ENCODE data around the gene EFCAB6.

DNA sequence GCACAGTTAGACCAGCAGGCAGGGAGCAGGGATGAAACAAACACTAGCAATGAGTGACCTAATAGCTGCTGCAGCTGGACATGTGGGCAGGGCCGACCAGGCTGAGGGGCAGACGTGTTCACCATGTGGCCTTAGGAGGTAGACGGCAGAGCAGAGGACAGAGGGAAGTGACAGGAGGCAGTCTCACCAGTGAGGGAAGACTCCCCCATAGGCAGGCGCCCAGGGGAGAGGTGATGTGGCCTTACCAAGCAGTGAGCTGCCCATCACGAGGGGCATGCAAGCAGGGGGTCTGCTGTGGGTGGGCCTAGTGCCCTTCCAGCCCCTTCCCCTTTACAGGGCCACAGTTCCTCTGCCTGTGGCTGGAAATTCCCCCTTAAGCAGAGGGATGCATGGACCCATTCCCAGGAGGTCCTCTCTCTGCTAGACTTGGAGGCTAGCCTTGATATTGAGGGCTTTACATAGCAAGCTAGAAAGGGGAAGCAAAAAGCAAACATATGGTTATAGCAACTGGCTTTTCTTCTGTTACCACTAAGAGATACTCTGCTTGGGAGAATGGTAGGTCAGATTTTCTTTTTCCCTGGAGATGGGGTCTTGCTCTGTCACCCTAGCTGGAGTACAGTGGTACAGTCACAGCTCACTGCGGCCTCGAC lies 332.7 kb downstream of the EFCAB6 start:
- TF ChIP-seq SIN3A (IDR thresholded peaks at IDR 0.05; ENCODE audit: low read depth), result no peak
- TF ChIP-seq EGR1 (IDR thresholded peaks at IDR 0.05; ENCODE audit: low read depth), result no peak
- TF ChIP-seq SP1 (IDR thresholded peaks at IDR 0.05; ENCODE audit: low read depth), result no peak
- no peak for TF ChIP-seq POLR2AphosphoS5 (IDR thresholded peaks at IDR 0.05; ENCODE audit: low read depth, low read length)
- TF ChIP-seq EZH2 (IDR thresholded peaks at IDR 0.05), result no peak
- TF ChIP-seq, protein P1, sequence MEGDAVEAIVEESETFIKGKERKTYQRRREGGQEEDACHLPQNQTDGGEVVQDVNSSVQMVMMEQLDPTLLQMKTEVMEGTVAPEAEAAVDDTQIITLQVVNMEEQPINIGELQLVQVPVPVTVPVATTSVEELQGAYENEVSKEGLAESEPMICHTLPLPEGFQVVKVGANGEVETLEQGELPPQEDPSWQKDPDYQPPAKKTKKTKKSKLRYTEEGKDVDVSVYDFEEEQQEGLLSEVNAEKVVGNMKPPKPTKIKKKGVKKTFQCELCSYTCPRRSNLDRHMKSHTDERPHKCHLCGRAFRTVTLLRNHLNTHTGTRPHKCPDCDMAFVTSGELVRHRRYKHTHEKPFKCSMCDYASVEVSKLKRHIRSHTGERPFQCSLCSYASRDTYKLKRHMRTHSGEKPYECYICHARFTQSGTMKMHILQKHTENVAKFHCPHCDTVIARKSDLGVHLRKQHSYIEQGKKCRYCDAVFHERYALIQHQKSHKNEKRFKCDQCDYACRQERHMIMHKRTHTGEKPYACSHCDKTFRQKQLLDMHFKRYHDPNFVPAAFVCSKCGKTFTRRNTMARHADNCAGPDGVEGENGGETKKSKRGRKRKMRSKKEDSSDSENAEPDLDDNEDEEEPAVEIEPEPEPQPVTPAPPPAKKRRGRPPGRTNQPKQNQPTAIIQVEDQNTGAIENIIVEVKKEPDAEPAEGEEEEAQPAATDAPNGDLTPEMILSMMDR (IDR thresholded peaks at IDR 0.05 in 2 of 3, conservative IDR thresholded peaks at IDR 0.05 in 1 of 3; ENCODE audit: borderline replicate concordance in 1 of 3, insufficient read depth in 1 of 3, low read depth in 2 of 3, low read length in 2 of 3), result no peak
- TF ChIP-seq, protein P2, sequence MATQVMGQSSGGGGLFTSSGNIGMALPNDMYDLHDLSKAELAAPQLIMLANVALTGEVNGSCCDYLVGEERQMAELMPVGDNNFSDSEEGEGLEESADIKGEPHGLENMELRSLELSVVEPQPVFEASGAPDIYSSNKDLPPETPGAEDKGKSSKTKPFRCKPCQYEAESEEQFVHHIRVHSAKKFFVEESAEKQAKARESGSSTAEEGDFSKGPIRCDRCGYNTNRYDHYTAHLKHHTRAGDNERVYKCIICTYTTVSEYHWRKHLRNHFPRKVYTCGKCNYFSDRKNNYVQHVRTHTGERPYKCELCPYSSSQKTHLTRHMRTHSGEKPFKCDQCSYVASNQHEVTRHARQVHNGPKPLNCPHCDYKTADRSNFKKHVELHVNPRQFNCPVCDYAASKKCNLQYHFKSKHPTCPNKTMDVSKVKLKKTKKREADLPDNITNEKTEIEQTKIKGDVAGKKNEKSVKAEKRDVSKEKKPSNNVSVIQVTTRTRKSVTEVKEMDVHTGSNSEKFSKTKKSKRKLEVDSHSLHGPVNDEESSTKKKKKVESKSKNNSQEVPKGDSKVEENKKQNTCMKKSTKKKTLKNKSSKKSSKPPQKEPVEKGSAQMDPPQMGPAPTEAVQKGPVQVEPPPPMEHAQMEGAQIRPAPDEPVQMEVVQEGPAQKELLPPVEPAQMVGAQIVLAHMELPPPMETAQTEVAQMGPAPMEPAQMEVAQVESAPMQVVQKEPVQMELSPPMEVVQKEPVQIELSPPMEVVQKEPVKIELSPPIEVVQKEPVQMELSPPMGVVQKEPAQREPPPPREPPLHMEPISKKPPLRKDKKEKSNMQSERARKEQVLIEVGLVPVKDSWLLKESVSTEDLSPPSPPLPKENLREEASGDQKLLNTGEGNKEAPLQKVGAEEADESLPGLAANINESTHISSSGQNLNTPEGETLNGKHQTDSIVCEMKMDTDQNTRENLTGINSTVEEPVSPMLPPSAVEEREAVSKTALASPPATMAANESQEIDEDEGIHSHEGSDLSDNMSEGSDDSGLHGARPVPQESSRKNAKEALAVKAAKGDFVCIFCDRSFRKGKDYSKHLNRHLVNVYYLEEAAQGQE (IDR thresholded peaks at IDR 0.05; ENCODE audit: low read depth), result no peak
- no peak for TF ChIP-seq EZH2phosphoT487 (IDR thresholded peaks at IDR 0.05; ENCODE audit: borderline replicate concordance)
- TF ChIP-seq TCF7L2 (IDR thresholded peaks at IDR 0.05; ENCODE audit: borderline replicate concordance, extremely low read depth, insufficient read depth, insufficient read length), result no peak
- TF ChIP-seq POLR2A (IDR thresholded peaks at IDR 0.05; ENCODE audit: borderline replicate concordance, extremely low read depth, insufficient read depth, insufficient read length), result no peak
- TF ChIP-seq, protein P3, sequence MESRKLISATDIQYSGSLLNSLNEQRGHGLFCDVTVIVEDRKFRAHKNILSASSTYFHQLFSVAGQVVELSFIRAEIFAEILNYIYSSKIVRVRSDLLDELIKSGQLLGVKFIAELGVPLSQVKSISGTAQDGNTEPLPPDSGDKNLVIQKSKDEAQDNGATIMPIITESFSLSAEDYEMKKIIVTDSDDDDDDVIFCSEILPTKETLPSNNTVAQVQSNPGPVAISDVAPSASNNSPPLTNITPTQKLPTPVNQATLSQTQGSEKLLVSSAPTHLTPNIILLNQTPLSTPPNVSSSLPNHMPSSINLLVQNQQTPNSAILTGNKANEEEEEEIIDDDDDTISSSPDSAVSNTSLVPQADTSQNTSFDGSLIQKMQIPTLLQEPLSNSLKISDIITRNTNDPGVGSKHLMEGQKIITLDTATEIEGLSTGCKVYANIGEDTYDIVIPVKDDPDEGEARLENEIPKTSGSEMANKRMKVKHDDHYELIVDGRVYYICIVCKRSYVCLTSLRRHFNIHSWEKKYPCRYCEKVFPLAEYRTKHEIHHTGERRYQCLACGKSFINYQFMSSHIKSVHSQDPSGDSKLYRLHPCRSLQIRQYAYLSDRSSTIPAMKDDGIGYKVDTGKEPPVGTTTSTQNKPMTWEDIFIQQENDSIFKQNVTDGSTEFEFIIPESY (IDR thresholded peaks at IDR 0.05; ENCODE audit: extremely low read depth, insufficient replicate concordance, low read length), result no peak
- TF ChIP-seq YY1 (IDR thresholded peaks at IDR 0.05; ENCODE audit: extremely low read depth, insufficient replicate concordance, low read depth, low read length), result no peak
